A549 (cell line): ENCODE measurements around the gene KRTAP4-3. TPM values are rescaled to one million over a fixed set of nuclear protein-coding genes. Genes with fewer than 3 reads are reported as not detected.
A peak's percentile ranks its signal among the peaks of the same experiment; 100 is the strongest.

Source experiments
- ATOH8 ChIP-seq: fragments of 250-450 bp; sonication (Bioruptor Pico); IDR thresholded peaks from 2 replicates; pipeline ENCODE4 v1.5.0; 2020; ENCODE audit warnings: low read depth, mild to moderate bottlenecking, moderate library complexity
- BHLHE40 ChIP-seq: IDR thresholded peaks from 2 replicates; pipeline ENCODE4 v1.6.1; 2012; ENCODE audit warnings: low read depth, low read length, inconsistent platforms
- CBX2 ChIP-seq: fragments of 200-600 bp; sonication (generic); IDR thresholded peaks from 2 replicates; pipeline ENCODE4 v1.6.1; 2016; ENCODE audit warnings: low read depth, mild to moderate bottlenecking, borderline replicate concordance
- CTCF ChIP-seq: fragments of >200 bp; sonication (Bioruptor Twin); formaldehyde crosslinking; IDR thresholded peaks from 3 replicates; pipeline ENCODE4 v1.5.1; 2016
- EHF ChIP-seq: fragments of 250-450 bp; sonication (Bioruptor Pico); IDR thresholded peaks from 2 replicates; pipeline ENCODE4 v1.5.0; 2020; ENCODE audit warnings: mild to moderate bottlenecking
- ELK1 ChIP-seq: fragments of 150-350 bp; IDR thresholded peaks from 2 replicates; pipeline ENCODE4 v1.6.1; 2014; ENCODE audit warnings: low read depth, mild to moderate bottlenecking, low read length
- EP300 ChIP-seq, 2 experiments: fragments of >200 bp; sonication (Bioruptor Twin); formaldehyde crosslinking; IDR thresholded peaks; 2 replicates in 1 of 2; 3 replicates in 1 of 2; pipeline ENCODE4 v1.6.1; 2016 to 2017
- FOSL2 ChIP-seq, 2 experiments: fragments of 450-650 bp in 1 of 2; fragments of >200 bp in 1 of 2; sonication (Bioruptor Twin) in 1 of 2; formaldehyde crosslinking; IDR thresholded peaks; 2 replicates each; pipeline versions ENCODE4 v1.5.0 to v1.6.1; 2016 to 2020; ENCODE audit warnings: mild to moderate bottlenecking in 1 of 2, moderate library complexity in 1 of 2
- FOXS1 ChIP-seq: fragments of 250-450 bp; sonication (Bioruptor Pico); IDR thresholded peaks from 2 replicates; pipeline ENCODE4 v1.5.0; 2020; ENCODE audit warnings: mild to moderate bottlenecking, moderate library complexity
- GATA3 ChIP-seq: IDR thresholded peaks from 2 replicates; pipeline ENCODE4 v1.6.1; 2012; ENCODE audit warnings: borderline replicate concordance
- HEYL ChIP-seq: fragments of 250-450 bp; sonication (Bioruptor Pico); IDR thresholded peaks from 2 replicates; pipeline ENCODE4 v1.8.0; 2021; ENCODE audit warnings: mild to moderate bottlenecking, moderate library complexity
- HOXA7 ChIP-seq: fragments of 250-450 bp; sonication (Bioruptor Pico); IDR thresholded peaks from 2 replicates; pipeline ENCODE4 v1.5.0; 2020; ENCODE audit warnings: mild to moderate bottlenecking, moderate library complexity
- HOXB13 ChIP-seq: fragments of 250-450 bp; sonication (Bioruptor Pico); IDR thresholded peaks from 2 replicates; pipeline ENCODE4 v1.5.0; 2020; ENCODE audit warnings: low read depth, mild to moderate bottlenecking, moderate library complexity
- HOXB5 ChIP-seq: fragments of 250-450 bp; sonication (Bioruptor Pico); IDR thresholded peaks from 2 replicates; pipeline ENCODE4 v1.5.0; 2020; ENCODE audit warnings: mild to moderate bottlenecking, moderate library complexity
- JUNB ChIP-seq: fragments of >200 bp; sonication (Bioruptor Twin); formaldehyde crosslinking; IDR thresholded peaks from 2 replicates; pipeline ENCODE4 v1.6.1; 2016
- KDM1A ChIP-seq: fragments of 200-600 bp; sonication (generic); IDR thresholded peaks from 2 replicates; pipeline ENCODE4 v1.6.1; 2016; ENCODE audit warnings: low read depth, mild to moderate bottlenecking
- MAFK ChIP-seq: fragments of 450-650 bp; IDR thresholded peaks from 2 replicates; pipeline ENCODE4 v1.6.1; 2014; ENCODE audit not compliant: partially characterized antibody
- MAX ChIP-seq: IDR thresholded peaks from 2 replicates; pipeline ENCODE4 v1.6.1; 2012
- MAZ ChIP-seq: fragments of 150-350 bp; IDR thresholded peaks from 2 replicates; pipeline ENCODE4 v1.6.1; 2014; ENCODE audit warnings: antibody characterized with exemption, low read depth, low read length, borderline replicate concordance
- MYC ChIP-seq: IDR thresholded peaks from 2 replicates; pipeline ENCODE4 v1.6.1; 2012; ENCODE audit warnings: mild to moderate bottlenecking, inconsistent platforms, low read length, improper control_type of control experiment, borderline replicate concordance
- POLR2AphosphoS2 ChIP-seq: conservative IDR thresholded peaks from 2 replicates; pipeline ENCODE4 v1.6.1; 2012; ENCODE audit warnings: low read length, improper control_type of control experiment, inconsistent platforms
- REST ChIP-seq: fragments of 200-600 bp; sonication (generic); IDR thresholded peaks from 2 replicates; pipeline ENCODE4 v1.6.1; 2016; ENCODE audit warnings: antibody characterized with exemption, mild to moderate bottlenecking, moderate library complexity
- RFX5 ChIP-seq: fragments of 450-650 bp; IDR thresholded peaks from 2 replicates; pipeline ENCODE4 v1.7.1; 2014; ENCODE audit warnings: antibody characterized with exemption, mild to moderate bottlenecking, moderate library complexity
- SMC3 ChIP-seq: fragments of >200 bp; sonication (Bioruptor Twin); formaldehyde crosslinking; IDR thresholded peaks from 3 replicates; pipeline ENCODE4 v1.6.1; 2018; ENCODE audit warnings: inconsistent platforms
- ZC3H11A ChIP-seq: fragments of 450-650 bp; IDR thresholded peaks from 2 replicates; pipeline ENCODE4 v1.6.1; 2014; ENCODE audit warnings: antibody characterized with exemption, mild to moderate bottlenecking
- ZNF302 ChIP-seq: fragments of 250-450 bp; sonication (Bioruptor Pico); IDR thresholded peaks from 2 replicates; pipeline ENCODE4 v1.9.0; 2021; ENCODE audit warnings: inconsistent platforms, mild to moderate bottlenecking, moderate library complexity
- polyA plus RNA-seq, 4 experiments: library from polyadenylated mRNA; depleted of rRNA in 3 of 4; stranded (reverse); fragments of >200 nt; fragmentation: RNase III in 1 of 4; extraction: RNeasy Plus Mini Kit Qiagen cat#74134 plus additional on column Dnase treatment in 1 of 4; gene quantifications; 2 replicates in 3 of 4; 3 replicates in 1 of 4; pipeline ENCODE4 v1.2.3, GENCODE V29; 2011 to 2017

The KRTAP4-3 gene
- polyA plus RNA-seq, 2 of the 4 experiments (the other 2 are of a cell fraction): not detected

GRCh38 chr17:41211845-41212466 lies 43.9 kb upstream of the KRTAP4-3 start (continued):
- no peak for TF ChIP-seq MAZ
- no peak for TF ChIP-seq EHF (CRISPR knock-in tag)
- peak; percentile 64; the same call in 1 of the 2 replicates for TF ChIP-seq GATA3
- TF ChIP-seq JUNB: peak; percentile 81
- TF ChIP-seq HOXA7 (CRISPR knock-in tag): no peak
- 0 out of 2 replicates have a peak, but pooled peaks have one; percentile 30 for TF ChIP-seq ATOH8 (CRISPR knock-in tag)
- no peak for TF ChIP-seq HEYL
- TF ChIP-seq EP300 (IDR thresholded peaks at IDR 0.05): peak; percentile 27 to 60; a peak in 2 of 5 replicates
- no peak for TF ChIP-seq REST
- 0 out of 3 replicates have a peak, but pooled peaks have one; percentile 3 for TF ChIP-seq SMC3
- no peak for TF ChIP-seq HOXB13 (CRISPR knock-in tag)
- TF ChIP-seq RFX5: no peak
- TF ChIP-seq ZNF302 (CRISPR knock-in tag): 0 out of 2 replicates have a peak, but pooled peaks have one; percentile 31
- TF ChIP-seq ZC3H11A: no peak
- no peak for TF ChIP-seq KDM1A
- no peak for TF ChIP-seq BHLHE40
- peak; percentile 68 for TF ChIP-seq FOSL2 (IDR thresholded peaks at IDR 0.05)
- TF ChIP-seq FOSL2 (CRISPR knock-in tag; IDR thresholded peaks at IDR 0.05): peak; percentile 82
- no peak for TF ChIP-seq CBX2
- no peak for TF ChIP-seq HOXB5 (CRISPR knock-in tag)
- TF ChIP-seq POLR2AphosphoS2: no peak
- TF ChIP-seq FOXS1 (CRISPR knock-in tag): no peak
- TF ChIP-seq MAX: 0 out of 2 replicates have a peak, but pooled peaks have one; percentile 20
- TF ChIP-seq CTCF: no peak; the same call in 2 of the 3 replicates
- no peak for TF ChIP-seq MYC
- TF ChIP-seq ELK1: no peak
- peak; percentile 94 for TF ChIP-seq MAFK
